K562 (cell line): ENCODE data around the gene DNAJB13. TPM values are rescaled to one million over a fixed set of nuclear protein-coding genes. Genes with fewer than 3 reads are reported as not detected.

Experiments used
- ATAC-seq: fragments of 200-7000 bp; cut with Tn5 transposase; 3 replicates; pipeline ENCODE4 v1.9.1; 2020; ENCODE audit warnings: moderate library complexity
- BruUV-seq: library from RNA; stranded (reverse); fragments of 400-500 nt; replicated peaks from 2 replicates; lab custom pipeline; 2021; lab: Mats Ljungman, UMichigan
- CTCF ChIA-PET: fragments of 300-600 bp; formaldehyde crosslinking; extraction: SDS; loops from one replicate; lab custom pipeline; 2021; ENCODE audit warnings: low intra/inter-chr PET ratio; lab: Yijun Ruan, JAX
- POLR2A ChIA-PET: fragments of 300-600, 350-650 bp; sonication (Branson Sonifier 250); formaldehyde crosslinking; extraction: SDS; loops from one replicate; lab custom pipeline; 2021; ENCODE audit warnings: antibody characterized with exemption, inconsistent platforms; lab: Yijun Ruan, JAX
- DNase-seq, 4 experiments: peaks; one replicate each; pipeline versions ENCODE4 v3.0.0 to v3.0.0-alpha.2; 2011 to 2018; ENCODE audit warnings: low spot score in 3 of 4, mixed read lengths in 3 of 4; ENCODE audit errors: extremely low read depth in 1 of 4
- FAIRE-seq: peaks from 2 replicates; lab custom pipeline; 2011; peaks lifted over from hg19 to GRCh38; lab: Jason Lieb, UNC
- H2AFZ ChIP-seq: 2 replicates; pipeline ENCODE4 v1.6.0; 2011; ENCODE audit warnings: low read depth, low read length, control low read depth, inconsistent platforms
- H3K27ac ChIP-seq: fragments of 200-600 bp; 3 replicates; pipeline ENCODE4 v1.8.0; 2011; ENCODE audit warnings: low read depth, mild to moderate bottlenecking, control low read depth, inconsistent platforms, low read length, moderate library complexity, mixed read lengths; ENCODE audit errors: extremely low read depth
- H3K27me3 ChIP-seq, 2 experiments: fragments of 300-600 bp in 1 of 2; 2 replicates in 1 of 2; 3 replicates in 1 of 2; pipeline versions ENCODE4 v1.6.0 to v1.8.0; 2011; ENCODE audit warnings: inconsistent platforms in 2 of 2, low read length in 2 of 2, mild to moderate bottlenecking in 1 of 2, mixed read lengths in 1 of 2, moderate library complexity in 1 of 2; ENCODE audit not compliant: control insufficient read depth in 2 of 2, insufficient read depth in 2 of 2
- H3K36me3 ChIP-seq: fragments of 300-600 bp; 3 replicates; pipeline ENCODE4 v1.8.0; 2011; ENCODE audit warnings: mild to moderate bottlenecking, low read length, inconsistent platforms; ENCODE audit not compliant: control insufficient read depth, insufficient read depth
- H3K4me1 ChIP-seq, 2 experiments: fragments of 200-600 bp in 1 of 2; replicated peaks in 1 of 2; 2 replicates in 1 of 2; 3 replicates in 1 of 2; pipeline versions ENCODE4 v1.5.1 to v1.8.0; 2011; ENCODE audit warnings: inconsistent platforms in 2 of 2, low read length in 2 of 2, mild to moderate bottlenecking in 1 of 2, mixed read lengths in 1 of 2, moderate library complexity in 1 of 2; ENCODE audit not compliant: control insufficient read depth in 2 of 2, insufficient read depth in 2 of 2
- H3K4me2 ChIP-seq: 2 replicates; pipeline ENCODE4 v1.6.1; 2011; ENCODE audit warnings: low read length, control low read depth, inconsistent platforms, mixed read lengths; ENCODE audit not compliant: insufficient read depth
- H3K4me3 ChIP-seq: fragments of 200-600 bp; sonication (generic), shearing (Covaris generic); 2 replicates; pipeline ENCODE4 v1.5.1; 2016; ENCODE audit warnings: control low read depth, inconsistent platforms
- H3K79me2 ChIP-seq: fragments of 200-600 bp; 3 replicates; pipeline ENCODE4 v1.8.0; 2011; ENCODE audit warnings: low read length, inconsistent platforms; ENCODE audit not compliant: control insufficient read depth, insufficient read depth
- H3K9ac ChIP-seq, 2 experiments: 2 replicates each; pipeline versions ENCODE4 v1.6.0 to v1.6.1; 2011; ENCODE audit warnings: low read depth in 2 of 2, low read length in 2 of 2, control low read depth in 1 of 2, inconsistent platforms in 1 of 2, mild to moderate bottlenecking in 1 of 2, mixed read lengths in 1 of 2; ENCODE audit not compliant: insufficient read depth in 1 of 2
- H3K9me1 ChIP-seq: one replicate; pipeline ENCODE4 v1.6.0; 2011; ENCODE audit warnings: inconsistent platforms, mild to moderate bottlenecking, low read length, moderate library complexity; ENCODE audit not compliant: control insufficient read depth, insufficient read depth
- H3K9me3 ChIP-seq: replicated peaks from 2 replicates; pipeline ENCODE4 v1.5.1; 2011; ENCODE audit warnings: low read depth, low read length, inconsistent platforms; ENCODE audit not compliant: control insufficient read depth, insufficient read depth
- H4K20me1 ChIP-seq: replicated peaks from 2 replicates; pipeline ENCODE4 v1.6.1; 2011; ENCODE audit warnings: low read length, inconsistent platforms, mixed read lengths; ENCODE audit not compliant: control insufficient read depth, insufficient read depth
- ATF4 ChIP-seq: fragments of 450-650 bp; formaldehyde crosslinking; IDR thresholded peaks from 2 replicates; pipeline ENCODE4 v1.4.0; 2022; ENCODE audit warnings: mild to moderate bottlenecking, moderate library complexity
- ILF3 ChIP-seq: fragments of 450-650 bp; IDR thresholded peaks from 2 replicates; pipeline ENCODE4 v1.6.1; 2018; ENCODE audit warnings: antibody characterized with exemption, mild to moderate bottlenecking, moderate library complexity, borderline replicate concordance
- LEF1 ChIP-seq: fragments of 450-650 bp; IDR thresholded peaks from 2 replicates; pipeline ENCODE4 v1.6.1; 2016; ENCODE audit warnings: mild to moderate bottlenecking
- POLR2A ChIP-seq: fragments of 450-650 bp; conservative IDR thresholded peaks from 2 replicates; pipeline ENCODE4 v1.6.1; 2016
- RB1 ChIP-seq: fragments of 450-650 bp; IDR thresholded peaks from 2 replicates; pipeline ENCODE4 v1.6.1; 2017; ENCODE audit warnings: low read depth, mild to moderate bottlenecking
- SAP30 ChIP-seq: fragments of 200-600 bp; sonication (generic); IDR thresholded peaks from 2 replicates; pipeline ENCODE4 v1.6.1; 2012; ENCODE audit warnings: borderline replicate concordance, low read depth, mild to moderate bottlenecking, moderate library complexity, low read length, control low read depth, inconsistent platforms; ENCODE audit not compliant: insufficient read depth, poor library complexity, severe bottlenecking
- SRSF9 ChIP-seq: fragments of 200-400 bp; formaldehyde crosslinking; IDR thresholded peaks from 2 replicates; pipeline ENCODE4 v1.6.1; 2017; ENCODE audit warnings: low read depth, low read length, borderline replicate concordance
- XRCC4 ChIP-seq: IDR thresholded peaks from one replicate; pipeline ENCODE4 v1.6.1; 2011; ENCODE audit not compliant: insufficient read depth, insufficient read length; ENCODE audit errors: extremely low read depth
- ZBTB26 ChIP-seq: fragments of 450-650 bp; formaldehyde crosslinking; IDR thresholded peaks from 2 replicates; pipeline ENCODE4 v1.4.0; 2022; ENCODE audit warnings: missing genetic modification characterization
- ZNF121 ChIP-seq: sonication (generic); formaldehyde crosslinking; conservative IDR thresholded peaks from 2 replicates; pipeline ENCODE4 v1.8.0; 2022; ENCODE audit warnings: missing genetic modification reagents
- WGBS: fragments of 100-300 bp; shearing (Covaris generic); methylation state at CpG from one replicate; pipeline ENCODE4 v1.1.6; 2016; ENCODE audit warnings: low coverage, mixed read lengths; ENCODE audit not compliant: insufficient coverage; ENCODE audit errors: missing lambda C conversion rate; 5-methylcytosine and 5-hydroxymethylcytosine counted together
- in situ Hi-C: fragments of 300-500 bp; cut with MboI; formaldehyde crosslinking; loops from 4 replicates; pipeline ENCODE4 v1.15.0; 2018; ENCODE audit warnings: inconsistent platforms, mixed read lengths
- intact Hi-C: fragments of 100-400 bp; cut with micrococcal nuclease; formaldehyde crosslinking; loops from 2 replicates; pipeline ENCODE4 v1.14.2; 2022
- polyA plus RNA-seq, 8 experiments: library from polyadenylated mRNA; depleted of rRNA in 4 of 8; stranded (reverse) in 5 of 8; unstranded in 3 of 8; fragments of >200 nt; fragmentation: Nextera tagmentation in 2 of 8; fragmentation: Illumina TruSeq in 1 of 8; extraction: Ambion mirVana in 2 of 8; extraction: Trizol in 1 of 8; gene quantifications; 2 replicates each; pipeline versions ENCODE4 v1.2.1 to v1.2.3, GENCODE V29; 2011 to 2014; ENCODE audit warnings: inconsistent platforms in 1 of 8, missing spikeins in 1 of 8
- total RNA-seq, 7 experiments: library from RNA; depleted of rRNA in 6 of 7; stranded (reverse); fragments of >200 nt in 6 of 7; fragmentation: Illumina TruSeq in 2 of 7; extraction: Trizol in 2 of 7; gene quantifications; 2 replicates each; pipeline versions ENCODE4 v1.2.1 to v1.2.3, GENCODE V29; 2011 to 2021; ENCODE audit warnings: low replicate concordance in 1 of 7
- TF ChIP-seq, protein P1 (sequence below): conservative IDR thresholded peaks from 2 replicates; pipeline ENCODE4 v1.6.1; 2011; ENCODE audit warnings: low read depth, mild to moderate bottlenecking, low read length; ENCODE audit not compliant: control insufficient read depth
- TF ChIP-seq, protein P2 (sequence below): fragments of 450-650 bp; IDR thresholded peaks from 2 replicates; pipeline ENCODE4 v1.6.1; 2016; ENCODE audit warnings: mild to moderate bottlenecking
- TF ChIP-seq, protein P3 (sequence below): sonication (generic); IDR thresholded peaks from 2 replicates; pipeline ENCODE4 v1.6.1; 2016

Gene DNAJB13
- total and polyA plus RNA-seq, 9 of the 15 experiments (the other 6 are each of a cell fraction or from before 2014, with no cell fraction given): 0.14 TPM; not detected in 8

- CTCF ChIA-PET: interaction anchor here (0.6 kb wide), 1 partner anchor 166 kb away, joined by 7 read pairs; no protein-coding TSS in a partner anchor
- no peaks in the 10 kb centered on the region for H3K27me3 ChIP-seq
Observed at GRCh38 chr11:73998846-73999575, 48.2 kb downstream of the DNAJB13 start.

More at GRCh38 chr11:73998846-73999575, 48.2 kb downstream of the DNAJB13 start:
- Histone ChIP-seq H3K4me3 (no peak overlapping the region), H3K4me2 (no peak overlapping the region), H3K9ac (no peak overlapping the region), H3K9me3 (no peaks in the 10 kb centered on the region), H3K4me1 (peaks cover 15 to 16% of the 10 kb centered on the region in 2 experiments; a peak in 4 of 5 replicates)
- no TSS peak for BruUV-seq
- DNase-seq: no peak
- POLR2A ChIA-PET: interaction anchor here (0.6 to 1.1 kb wide), 4 partner anchors 8 to 51 kb away, joined by 3 to 4 read pairs (median 4); no protein-coding TSS in a partner anchor
- ATAC-seq: no peak
- FAIRE-seq: no peak
- intact Hi-C loops: no loop called here
- TF ChIP-seq ZBTB26 (CRISPR knock-in tag) (no peak), POLR2A (no peak), SRSF9 (no peak), XRCC4 (no peak), LEF1 (no peak), ATF4 (no peak), ZNF121 (CRISPR knock-in tag) (no peak), RB1 (no peak), ILF3 (no peak), SAP30 (no peak)
- TF ChIP-seq, protein P1, sequence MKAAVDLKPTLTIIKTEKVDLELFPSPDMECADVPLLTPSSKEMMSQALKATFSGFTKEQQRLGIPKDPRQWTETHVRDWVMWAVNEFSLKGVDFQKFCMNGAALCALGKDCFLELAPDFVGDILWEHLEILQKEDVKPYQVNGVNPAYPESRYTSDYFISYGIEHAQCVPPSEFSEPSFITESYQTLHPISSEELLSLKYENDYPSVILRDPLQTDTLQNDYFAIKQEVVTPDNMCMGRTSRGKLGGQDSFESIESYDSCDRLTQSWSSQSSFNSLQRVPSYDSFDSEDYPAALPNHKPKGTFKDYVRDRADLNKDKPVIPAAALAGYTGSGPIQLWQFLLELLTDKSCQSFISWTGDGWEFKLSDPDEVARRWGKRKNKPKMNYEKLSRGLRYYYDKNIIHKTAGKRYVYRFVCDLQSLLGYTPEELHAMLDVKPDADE: no peak
- TF ChIP-seq, protein P2, sequence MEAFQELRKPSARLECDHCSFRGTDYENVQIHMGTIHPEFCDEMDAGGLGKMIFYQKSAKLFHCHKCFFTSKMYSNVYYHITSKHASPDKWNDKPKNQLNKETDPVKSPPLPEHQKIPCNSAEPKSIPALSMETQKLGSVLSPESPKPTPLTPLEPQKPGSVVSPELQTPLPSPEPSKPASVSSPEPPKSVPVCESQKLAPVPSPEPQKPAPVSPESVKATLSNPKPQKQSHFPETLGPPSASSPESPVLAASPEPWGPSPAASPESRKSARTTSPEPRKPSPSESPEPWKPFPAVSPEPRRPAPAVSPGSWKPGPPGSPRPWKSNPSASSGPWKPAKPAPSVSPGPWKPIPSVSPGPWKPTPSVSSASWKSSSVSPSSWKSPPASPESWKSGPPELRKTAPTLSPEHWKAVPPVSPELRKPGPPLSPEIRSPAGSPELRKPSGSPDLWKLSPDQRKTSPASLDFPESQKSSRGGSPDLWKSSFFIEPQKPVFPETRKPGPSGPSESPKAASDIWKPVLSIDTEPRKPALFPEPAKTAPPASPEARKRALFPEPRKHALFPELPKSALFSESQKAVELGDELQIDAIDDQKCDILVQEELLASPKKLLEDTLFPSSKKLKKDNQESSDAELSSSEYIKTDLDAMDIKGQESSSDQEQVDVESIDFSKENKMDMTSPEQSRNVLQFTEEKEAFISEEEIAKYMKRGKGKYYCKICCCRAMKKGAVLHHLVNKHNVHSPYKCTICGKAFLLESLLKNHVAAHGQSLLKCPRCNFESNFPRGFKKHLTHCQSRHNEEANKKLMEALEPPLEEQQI: no peak
- TF ChIP-seq, protein P3, sequence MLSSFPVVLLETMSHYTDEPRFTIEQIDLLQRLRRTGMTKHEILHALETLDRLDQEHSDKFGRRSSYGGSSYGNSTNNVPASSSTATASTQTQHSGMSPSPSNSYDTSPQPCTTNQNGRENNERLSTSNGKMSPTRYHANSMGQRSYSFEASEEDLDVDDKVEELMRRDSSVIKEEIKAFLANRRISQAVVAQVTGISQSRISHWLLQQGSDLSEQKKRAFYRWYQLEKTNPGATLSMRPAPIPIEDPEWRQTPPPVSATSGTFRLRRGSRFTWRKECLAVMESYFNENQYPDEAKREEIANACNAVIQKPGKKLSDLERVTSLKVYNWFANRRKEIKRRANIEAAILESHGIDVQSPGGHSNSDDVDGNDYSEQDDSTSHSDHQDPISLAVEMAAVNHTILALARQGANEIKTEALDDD: no peak
- TF ChIP-seq, all 486 proteins: peak for 0
- Histone ChIP-seq H2AFZ (no peak overlapping the region), H4K20me1 (no peaks in the 10 kb centered on the region), H3K79me2 (no peaks in the 10 kb centered on the region), H3K27ac (no peak overlapping the region), H3K9me1 (no peaks in the 10 kb centered on the region), H3K36me3 (no peaks in the 10 kb centered on the region)
- 83% methylated on average over 11 of the region's 13 CpGs for WGBS
- in situ Hi-C loops: no loop called here
